GM12801 (cell line): Measurements from ENCODE around the gene HSDL2.

Experiments
- CTCF ChIP-seq: IDR thresholded peaks from one replicate; pipeline ENCODE4 v1.5.1; 2011; ENCODE audit warnings: control low read depth; ENCODE audit not compliant: insufficient read length; ENCODE audit errors: extremely low read depth

HSDL2 gene

GRCh38 chr9:112380825-112381221, 915 bp downstream of the HSDL2 start:
- TF ChIP-seq CTCF: no peak

GRCh38 chr9:112382066-112382465, 2.2 kb downstream of the HSDL2 start:
- no peak for TF ChIP-seq CTCF

GRCh38 chr9:112382501-112383364, 2.8 kb downstream of the HSDL2 start:
- no peak for TF ChIP-seq CTCF

- TF ChIP-seq CTCF: no peak
Measured at GRCh38 chr9:112384219-112384618, 4.3 kb downstream of the HSDL2 start.

GRCh38 chr9:112384690-112385089, 4.8 kb downstream of the HSDL2 start:
- no peak for TF ChIP-seq CTCF

GRCh38 chr9:112387115-112387514, 7.2 kb downstream of the HSDL2 start:
- no peak for TF ChIP-seq CTCF

- no peak for TF ChIP-seq CTCF
Measured at GRCh38 chr9:112396416-112396815, 16.5 kb downstream of the HSDL2 start.
